Endothelial cell of umbilical vein (primary cell): ENCODE data around the gene RNF40. TPM values are rescaled to one million over a fixed set of nuclear protein-coding genes. Genes with fewer than 3 reads are reported as not detected.

Experiments
- BruUV-seq: library from RNA; stranded (reverse); fragments of 400-500 nt; replicated peaks from 2 replicates; lab custom pipeline; 2021; lab: Mats Ljungman, UMichigan
- CTCF ChIA-PET: fragments of 300-600, 350-600 bp; sonication (Branson Sonifier 250); formaldehyde crosslinking; loops from one replicate; lab custom pipeline; 2021; ENCODE audit warnings: antibody characterized with exemption, inconsistent platforms; lab: Charles Lee
- POLR2A ChIA-PET: fragments of 300-600, 350-600 bp; sonication (Branson Sonifier 250); formaldehyde crosslinking; loops from one replicate; lab custom pipeline; 2021; ENCODE audit warnings: antibody characterized with exemption, inconsistent platforms; lab: Charles Lee
- DNase-seq: peaks from one replicate; pipeline ENCODE4 v3.0.0-alpha.2; 2011; ENCODE audit warnings: low read depth, low spot score
- FAIRE-seq: peaks from 2 replicates; lab custom pipeline; 2011; peaks lifted over from hg19 to GRCh38; lab: Jason Lieb, UNC
- H2AFZ ChIP-seq: 2 replicates; pipeline ENCODE4 v1.6.0; 2012; ENCODE audit warnings: low read depth, low read length, control low read depth, inconsistent platforms
- H3K27ac ChIP-seq: 2 replicates; pipeline ENCODE4 v1.5.1; 2011; ENCODE audit warnings: low read depth, mild to moderate bottlenecking, control low read depth, low read length, moderate library complexity; ENCODE audit not compliant: insufficient read depth
- H3K27me3 ChIP-seq, 2 experiments: 2 replicates each; pipeline versions ENCODE4 v1.6.0 to v1.6.1; 2011; ENCODE audit warnings: low read length in 2 of 2, mixed read lengths in 1 of 2; ENCODE audit not compliant: control insufficient read depth in 2 of 2, insufficient read depth in 2 of 2
- H3K36me3 ChIP-seq, 2 experiments: 2 replicates in 1 of 2; 3 replicates in 1 of 2; pipeline ENCODE4 v1.5.1; 2011; ENCODE audit warnings: low read length in 2 of 2, mild to moderate bottlenecking in 1 of 2, moderate library complexity in 1 of 2; ENCODE audit not compliant: control insufficient read depth in 2 of 2, insufficient read depth in 2 of 2; ENCODE audit errors: extremely low read depth in 1 of 2
- H3K4me1 ChIP-seq: 3 replicates; pipeline ENCODE4 v1.5.1; 2011; ENCODE audit warnings: mild to moderate bottlenecking, low read length; ENCODE audit not compliant: control insufficient read depth, insufficient read depth; ENCODE audit errors: extremely low read depth
- H3K4me2 ChIP-seq: 2 replicates; pipeline ENCODE4 v1.6.1; 2011; ENCODE audit warnings: low read length, control low read depth, mixed read lengths; ENCODE audit not compliant: insufficient read depth
- H3K4me3 ChIP-seq, 3 experiments: fragments of 200-600 bp in 1 of 3; sonication (generic), shearing (Covaris generic) in 1 of 3; replicated peaks in 1 of 3; 2 replicates each; pipeline ENCODE4 v1.5.1; 2011 to 2016; ENCODE audit warnings: control low read depth in 3 of 3, low read length in 3 of 3, mild to moderate bottlenecking in 2 of 3, inconsistent platforms in 1 of 3, low read depth in 1 of 3, moderate library complexity in 1 of 3; ENCODE audit not compliant: insufficient read depth in 1 of 3
- H3K79me2 ChIP-seq: 2 replicates; pipeline ENCODE4 v1.6.0; 2012; ENCODE audit warnings: low read length, inconsistent platforms; ENCODE audit not compliant: control insufficient read depth, insufficient read depth
- H3K9ac ChIP-seq: replicated peaks from 2 replicates; pipeline ENCODE3; 2011; ENCODE audit warnings: low read length, control low read depth; ENCODE audit not compliant: insufficient read depth; ENCODE audit errors: extremely low read depth
- H3K9me1 ChIP-seq: replicated peaks from 3 replicates; pipeline ENCODE4 v1.6.0; 2011; ENCODE audit warnings: mild to moderate bottlenecking, low read length; ENCODE audit not compliant: control insufficient read depth, insufficient read depth; ENCODE audit errors: extremely low read depth
- H3K9me3 ChIP-seq: replicated peaks from 2 replicates; pipeline ENCODE4 v1.5.1; 2012; ENCODE audit warnings: low read length, inconsistent platforms; ENCODE audit not compliant: control insufficient read depth, insufficient read depth
- H4K20me1 ChIP-seq: replicated peaks from 2 replicates; pipeline ENCODE3; 2011; ENCODE audit warnings: mild to moderate bottlenecking, low read length; ENCODE audit not compliant: control insufficient read depth, insufficient read depth; ENCODE audit errors: extremely low read depth
- EZH2 ChIP-seq: IDR thresholded peaks from 2 replicates; pipeline ENCODE4 v1.6.1; 2012; ENCODE audit warnings: borderline replicate concordance, low read depth, mild to moderate bottlenecking, moderate library complexity, low read length, inconsistent platforms; ENCODE audit not compliant: severe bottlenecking
- FOS ChIP-seq: IDR thresholded peaks from 2 replicates; pipeline ENCODE4 v1.6.1; 2011; ENCODE audit warnings: mild to moderate bottlenecking, low read length, moderate library complexity, borderline replicate concordance; ENCODE audit not compliant: insufficient read depth
- GATA2 ChIP-seq: IDR thresholded peaks from 2 replicates; pipeline ENCODE4 v1.7.0; 2011; ENCODE audit warnings: low read depth, mild to moderate bottlenecking, moderate library complexity, mixed read lengths, low read length; ENCODE audit not compliant: insufficient read length, insufficient read depth
- JUN ChIP-seq: IDR thresholded peaks from 2 replicates; pipeline ENCODE4 v1.6.1; 2011; ENCODE audit warnings: borderline replicate concordance, low read depth; ENCODE audit not compliant: insufficient read length, insufficient read depth
- MAX ChIP-seq: IDR thresholded peaks from 2 replicates; pipeline ENCODE4 v1.6.1; 2011; ENCODE audit not compliant: insufficient read depth, insufficient read length
- MYC ChIP-seq: IDR thresholded peaks from one replicate; pipeline ENCODE4 v1.6.1; 2011; ENCODE audit warnings: mild to moderate bottlenecking, low read depth, low read length
- POLR2A ChIP-seq: IDR thresholded peaks from 2 replicates; pipeline ENCODE4 v1.6.1; 2012; ENCODE audit warnings: low read depth, mild to moderate bottlenecking, control low read depth, low read length
- POLR2AphosphoS5 ChIP-seq: IDR thresholded peaks from 2 replicates; pipeline ENCODE4 v1.6.1; 2012; ENCODE audit warnings: low read depth, mild to moderate bottlenecking, control low read depth, low read length, moderate library complexity; ENCODE audit not compliant: insufficient read depth
- dilution Hi-C: fragments of 300-500 bp; cut with MboI; formaldehyde crosslinking; loops from one replicate; pipeline ENCODE4 v1.15.0; 2019; ENCODE audit warnings: low sequenced_read_pairs; ENCODE audit not compliant: extremely low pct_ligation_motif_present
- intact Hi-C: fragments of 100-400 bp; cut with micrococcal nuclease; formaldehyde crosslinking; loops from one replicate; pipeline ENCODE4 v1.10.0; 2022
- polyA plus RNA-seq, 4 experiments: library from polyadenylated mRNA; depleted of rRNA in 3 of 4; stranded (reverse) in 3 of 4; unstranded in 1 of 4; fragments of >200 nt; gene quantifications; 2 replicates each; pipeline versions ENCODE4 v1.2.1 to v1.2.3, GENCODE V29; 2011 to 2012; ENCODE audit warnings: missing spikeins in 1 of 4
- total RNA-seq: library from RNA; stranded (reverse); gene quantifications from 2 replicates; pipeline ENCODE4 v1.2.3, GENCODE V29; 2021
- TF ChIP-seq, protein P1 (sequence below), 2 donors: IDR thresholded peaks; 1 replicate in 1 of 2; 2 replicates in 1 of 2; pipeline ENCODE4 v1.5.1; 2011; ENCODE audit warnings: low read length in 2 of 2, mild to moderate bottlenecking in 2 of 2, moderate library complexity in 2 of 2, control low read depth in 1 of 2, inconsistent platforms in 1 of 2, low read depth in 1 of 2; ENCODE audit not compliant: insufficient read depth in 1 of 2; ENCODE audit errors: extremely low read depth in 1 of 2

RNF40 gene
- total and polyA plus RNA-seq, 2 donors (not counting 3 experiments of a cell fraction or from before 2014, with no cell fraction given), result 60.5 to 102 TPM

DNA sequence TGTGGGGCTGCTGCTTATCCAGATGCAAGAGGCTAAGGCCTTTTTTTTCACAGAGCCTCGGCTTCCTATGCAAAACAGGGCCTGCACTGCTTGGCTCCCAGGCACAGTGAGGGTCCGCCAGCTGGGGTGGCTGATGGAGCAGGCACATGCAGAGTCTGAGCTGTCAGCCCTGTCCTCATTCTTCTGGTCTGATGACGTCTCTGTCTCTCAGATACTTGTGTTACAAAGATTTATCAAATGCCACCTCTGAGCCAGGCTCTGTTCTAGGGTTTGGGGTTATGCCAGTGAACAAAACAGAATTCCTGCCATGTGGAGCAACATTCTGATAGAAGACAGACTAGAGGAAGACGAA, 4.8 kb downstream of the RNF40 start:
- CTCF ChIA-PET, result no interaction called here
- no peaks in the 10 kb centered on the region for H4K20me1 ChIP-seq
- no peak overlapping the region for H3K9ac ChIP-seq
- POLR2A ChIA-PET, result no interaction called here
- TF ChIP-seq GATA2 (no peak), JUN (no peak), POLR2AphosphoS5 (no peak), FOS (no peak), MYC (no peak), EZH2 (no peak), MAX (no peak), POLR2A (no peak)
- TF ChIP-seq, protein P1, sequence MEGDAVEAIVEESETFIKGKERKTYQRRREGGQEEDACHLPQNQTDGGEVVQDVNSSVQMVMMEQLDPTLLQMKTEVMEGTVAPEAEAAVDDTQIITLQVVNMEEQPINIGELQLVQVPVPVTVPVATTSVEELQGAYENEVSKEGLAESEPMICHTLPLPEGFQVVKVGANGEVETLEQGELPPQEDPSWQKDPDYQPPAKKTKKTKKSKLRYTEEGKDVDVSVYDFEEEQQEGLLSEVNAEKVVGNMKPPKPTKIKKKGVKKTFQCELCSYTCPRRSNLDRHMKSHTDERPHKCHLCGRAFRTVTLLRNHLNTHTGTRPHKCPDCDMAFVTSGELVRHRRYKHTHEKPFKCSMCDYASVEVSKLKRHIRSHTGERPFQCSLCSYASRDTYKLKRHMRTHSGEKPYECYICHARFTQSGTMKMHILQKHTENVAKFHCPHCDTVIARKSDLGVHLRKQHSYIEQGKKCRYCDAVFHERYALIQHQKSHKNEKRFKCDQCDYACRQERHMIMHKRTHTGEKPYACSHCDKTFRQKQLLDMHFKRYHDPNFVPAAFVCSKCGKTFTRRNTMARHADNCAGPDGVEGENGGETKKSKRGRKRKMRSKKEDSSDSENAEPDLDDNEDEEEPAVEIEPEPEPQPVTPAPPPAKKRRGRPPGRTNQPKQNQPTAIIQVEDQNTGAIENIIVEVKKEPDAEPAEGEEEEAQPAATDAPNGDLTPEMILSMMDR (IDR thresholded peaks at IDR 0.05; ENCODE audit: extremely low read depth in 1 of 2, insufficient read depth in 1 of 2, low read depth in 1 of 2, low read length in 2 of 2), result no peak
- no peak overlapping the region for H2AFZ ChIP-seq
- H3K27me3 ChIP-seq, result no peaks in the 10 kb centered on the region
- no peaks in the 10 kb centered on the region for H3K9me1 ChIP-seq
- peaks cover 11% of the 10 kb centered on the region for H3K4me1 ChIP-seq
- no peak for DNase-seq
- intact Hi-C loops (no loop called here), dilution Hi-C loops (no loop called here)
- H3K36me3 ChIP-seq, result peaks cover 22 to 58% of the 10 kb centered on the region in 2 experiments
- no peak overlapping the region for H3K27ac ChIP-seq
- H3K4me3 ChIP-seq, result no peak overlapping the region
- BruUV-seq, result no TSS peak
- FAIRE-seq, result no peak
- H3K79me2 ChIP-seq, result peaks cover 22% of the 10 kb centered on the region
- H3K4me2 ChIP-seq, result no peak overlapping the region
- no peaks in the 10 kb centered on the region for H3K9me3 ChIP-seq
